ENCODE data around the gene LINGO4.

GRCh38 chr1:151782741-151783140, 22.5 kb downstream of the LINGO4 start:
- TF ChIP-seq TBX3 (IDR thresholded peaks at IDR 0.05; ENCODE audit: borderline replicate concordance), result no peak
- no peak for TF ChIP-seq SUZ12 (IDR thresholded peaks at IDR 0.05; ENCODE audit: low read depth, low read length)
- no peak for TF ChIP-seq POLR2AphosphoS5 (IDR thresholded peaks at IDR 0.05; ENCODE audit: low read depth, low read length)
- no peak for TF ChIP-seq FOXA3 (CRISPR knock-in tag; IDR thresholded peaks at IDR 0.05)
- no peak for TF ChIP-seq ZNF138 (CRISPR knock-in tag; IDR thresholded peaks at IDR 0.05; ENCODE audit: low read depth)

All from HepG2 (cell line).